CD4-positive, alpha-beta memory T cell (primary cell): ENCODE measurements around the gene GAP43. TPM values are rescaled to one million over a fixed set of nuclear protein-coding genes. Genes with fewer than 3 reads are reported as not detected.
A peak's percentile ranks its signal among the peaks of the same experiment; 100 is the strongest.

Source experiments
- CTCF ChIA-PET: fragments of 350-600 bp; sonication (Branson Sonifier 250); formaldehyde crosslinking; loops from one replicate; lab custom pipeline; 2021; ENCODE audit warnings: inconsistent platforms; ENCODE audit not compliant: partially characterized antibody; lab: Charles Lee
- POLR2A ChIA-PET: fragments of 350-600 bp; sonication (Branson Sonifier 250); formaldehyde crosslinking; loops from one replicate; lab custom pipeline; 2021; ENCODE audit not compliant: partially characterized antibody; lab: Charles Lee
- DNase-seq, 5 donors: peaks; one replicate each; pipeline versions ENCODE4 v3.0.0 to v3.0.0-alpha.2; 2020 to 2022; ENCODE audit warnings: mixed read lengths in 1 of 5
- H3K27ac ChIP-seq: one replicate; pipeline ENCODE4 v1.7.0; 2013; ENCODE audit warnings: low read depth, low read length
- H3K27me3 ChIP-seq: 2 replicates; pipeline ENCODE4 v1.7.0; 2013; ENCODE audit warnings: mild to moderate bottlenecking, low read length, moderate library complexity; ENCODE audit not compliant: insufficient read depth
- H3K36me3 ChIP-seq: 2 replicates; pipeline ENCODE4 v1.7.0; 2013; ENCODE audit warnings: mild to moderate bottlenecking, low read length, moderate library complexity; ENCODE audit not compliant: insufficient read depth
- H3K4me1 ChIP-seq: 2 replicates; pipeline ENCODE4 v1.7.0; 2013; ENCODE audit warnings: mild to moderate bottlenecking, low read length, moderate library complexity; ENCODE audit not compliant: insufficient read depth
- H3K4me3 ChIP-seq, 2 donors: one replicate each; pipeline ENCODE4 v1.7.0; 2013; ENCODE audit warnings: low read length in 2 of 2, mild to moderate bottlenecking in 1 of 2
- H3K9me3 ChIP-seq, 2 donors: one replicate each; pipeline ENCODE4 v1.7.0; 2013; ENCODE audit warnings: low read length in 2 of 2, control low read depth in 1 of 2; ENCODE audit not compliant: control insufficient read depth in 1 of 2
- H3K27ac Mint-ChIP-seq, 7 donors: one replicate each; pipeline ENCODE4 v1.8.0; 2020 to 2021; ENCODE audit warnings: mixed read lengths in 7 of 7, mild to moderate bottlenecking in 6 of 7, inconsistent platforms in 3 of 7, moderate library complexity in 3 of 7
- H3K27me3 Mint-ChIP-seq, 2 donors: one replicate each; pipeline ENCODE4 v1.8.0; 2020 to 2021; ENCODE audit warnings: mixed read lengths in 2 of 2
- H3K36me3 Mint-ChIP-seq, 2 donors: one replicate each; pipeline ENCODE4 v1.8.0; 2020 to 2021; ENCODE audit warnings: mixed read lengths in 2 of 2, inconsistent platforms in 1 of 2, mild to moderate bottlenecking in 1 of 2
- H3K4me1 Mint-ChIP-seq, 4 donors: one replicate each; pipeline ENCODE4 v1.8.0; 2020 to 2021; ENCODE audit warnings: mixed read lengths in 4 of 4, mild to moderate bottlenecking in 1 of 4
- H3K4me3 Mint-ChIP-seq, 8 donors: one replicate each; pipeline ENCODE4 v1.8.0; 2020 to 2021; ENCODE audit warnings: mixed read lengths in 8 of 8, mild to moderate bottlenecking in 7 of 8, moderate library complexity in 6 of 8, inconsistent platforms in 3 of 8
- H3K9me3 Mint-ChIP-seq, 8 donors: one replicate each; pipeline ENCODE4 v1.8.0; 2020 to 2021; ENCODE audit warnings: mixed read lengths in 8 of 8, mild to moderate bottlenecking in 5 of 8, inconsistent platforms in 3 of 8, moderate library complexity in 1 of 8
- intact Hi-C: fragments of 100-400 bp; cut with micrococcal nuclease; formaldehyde crosslinking; loops from one replicate; pipeline ENCODE4 v1.15.1; 2023
- polyA plus RNA-seq, 2 donors: library from polyadenylated mRNA; unstranded; fragments of 300-500 nt; fragmentation: Illumina TruSeq; gene quantifications; one replicate each; pipeline ENCODE4 v1.2.3, GENCODE V29; 2021
- total RNA-seq, 2 experiments: library from RNA; stranded (reverse); gene quantifications; one replicate each; pipeline ENCODE4 v1.2.3, GENCODE V29; 2021

Gene GAP43
- total RNA-seq: not detected
- not detected for polyA plus RNA-seq

DNA sequence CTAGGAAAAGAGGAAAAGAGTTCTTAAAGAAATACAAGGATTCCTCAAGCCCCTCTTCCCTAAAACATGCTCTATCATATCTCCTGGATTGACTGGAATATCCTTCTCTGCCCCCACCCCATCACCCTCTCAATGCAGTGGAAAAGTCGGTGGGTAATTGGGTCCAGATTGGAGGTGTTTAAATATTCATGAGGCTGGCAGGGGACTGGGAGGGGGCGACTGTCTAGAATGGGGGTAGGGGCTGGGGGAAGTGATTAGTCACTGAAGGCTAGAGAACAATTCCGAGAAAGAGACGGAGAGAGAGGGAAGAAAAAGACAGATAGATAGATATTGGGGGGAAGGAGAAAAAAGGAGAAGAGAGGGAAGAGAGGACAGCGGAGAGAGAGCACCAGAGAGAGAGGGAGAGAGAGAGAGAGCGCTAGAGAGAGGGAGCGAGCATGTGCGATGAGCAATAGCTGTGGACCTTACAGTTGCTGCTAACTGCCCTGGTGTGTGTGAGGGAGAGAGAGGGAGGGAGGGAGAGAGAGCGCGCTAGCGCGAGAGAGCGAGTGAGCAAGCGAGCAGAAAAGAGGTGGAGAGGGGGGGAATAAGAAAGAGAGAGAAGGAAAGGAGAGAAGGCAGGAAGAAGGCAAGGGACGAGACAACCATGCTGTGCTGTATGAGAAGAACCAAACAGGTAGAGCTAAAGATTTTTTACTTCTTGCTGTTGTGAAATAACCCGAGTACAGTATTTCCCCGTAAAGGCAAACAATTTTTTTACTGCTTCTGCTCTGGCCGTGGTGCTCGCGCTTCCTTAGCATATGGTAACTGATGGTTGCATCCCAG, at the start of gene GAP43:
Gene GAP43, plus strand, starts transcription at position 467 of the 825 bp plus-strand sequence. Its CDS starts 180 bp downstream, at position 647.
- Mint-ChIP-seq H3K4me1 (peaks cover 0 to 13% (median 9%) of the 10 kb centered on the region in 4 donors), H3K27me3 (peaks cover 18 to 26% of the 10 kb centered on the region in 2 donors), H3K4me3 (peak within 1 kb of the TSS in 7 of 8 donors; percentile 1 to 62 (median 33)), H3K27ac (no peak within 1 kb of the TSS), H3K36me3 (no peaks in the 10 kb centered on the region), H3K9me3 (peaks cover 0 to 1% (median 0%) of the 10 kb centered on the region in 8 donors)
- ChIA-PET POLR2A (no interaction called here), CTCF (no interaction called here)
- Histone ChIP-seq H3K9me3 (no peaks in the 10 kb centered on the region), H3K4me1 (peaks cover 14% of the 10 kb centered on the region), H3K27ac (no peak within 1 kb of the TSS), H3K4me3 (no peak within 1 kb of the TSS), H3K36me3 (no peaks in the 10 kb centered on the region), H3K27me3 (peaks cover 7% of the 10 kb centered on the region)
- DNase-seq: peak in 2 of 5 donors; percentile 1 to 4
- intact Hi-C loops: no loop called here

DNA sequence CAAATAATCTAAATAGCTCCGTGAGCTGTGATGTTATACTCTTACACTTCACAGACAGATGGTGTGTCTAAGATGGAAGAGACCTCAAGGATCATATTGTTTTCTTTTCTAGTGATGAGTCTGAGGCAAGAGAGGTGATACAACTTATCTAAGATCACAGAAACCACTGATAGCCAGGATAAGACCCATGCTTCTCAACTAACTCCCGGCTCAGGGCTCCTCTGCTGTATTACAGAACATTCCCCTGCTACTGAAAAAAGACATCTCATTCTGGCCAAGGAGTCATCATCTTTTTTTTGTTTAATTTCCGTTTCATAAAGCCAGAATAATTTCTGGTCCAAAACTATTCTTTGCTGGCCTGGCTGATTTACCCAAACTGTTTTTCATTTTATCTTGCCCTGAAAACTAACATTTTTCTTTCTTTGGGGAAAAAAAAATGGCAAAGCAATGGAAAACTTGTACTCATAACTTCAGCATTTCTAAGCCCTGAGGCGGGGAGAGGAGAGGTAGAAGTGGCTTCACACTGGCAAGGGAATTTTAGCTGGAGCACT, 46.9 kb upstream of the GAP43 start:
- no peak overlapping the region for H3K4me3 ChIP-seq
- ChIA-PET POLR2A (no interaction called here), CTCF (no interaction called here)
- no peak overlapping the region for H3K4me3 Mint-ChIP-seq
- H3K4me1 ChIP-seq: no peaks in the 10 kb centered on the region
- intact Hi-C loops: no loop called here
- no peaks in the 10 kb centered on the region for H3K4me1 Mint-ChIP-seq
- no peak overlapping the region for H3K27ac ChIP-seq
- no peak overlapping the region for H3K27ac Mint-ChIP-seq
- no peaks in the 10 kb centered on the region for H3K27me3 ChIP-seq
- no peaks in the 10 kb centered on the region for H3K9me3 ChIP-seq
- no peak for DNase-seq
- no peaks in the 10 kb centered on the region for H3K9me3 Mint-ChIP-seq
- H3K36me3 ChIP-seq: no peaks in the 10 kb centered on the region
- peaks cover 16 to 19% of the 10 kb centered on the region in 2 donors for H3K27me3 Mint-ChIP-seq
- no peaks in the 10 kb centered on the region for H3K36me3 Mint-ChIP-seq

DNA sequence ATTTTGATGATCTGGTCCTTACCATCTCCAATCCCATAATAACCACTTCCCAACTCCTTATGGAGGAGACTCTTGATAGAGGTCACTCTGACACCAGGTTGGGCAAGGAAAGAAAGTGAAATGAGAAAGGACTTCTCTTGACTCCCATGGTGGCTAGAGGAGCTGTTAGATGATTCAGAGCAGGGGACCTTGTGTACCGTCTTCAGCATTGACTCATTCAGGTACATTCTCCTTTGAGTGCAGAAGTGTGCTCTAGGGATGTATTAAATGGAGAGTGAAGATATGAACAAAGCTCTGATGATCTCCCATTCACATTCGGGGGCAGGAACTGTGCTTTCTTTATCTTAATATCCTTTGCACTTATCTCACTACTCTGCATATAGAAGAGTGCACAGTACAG, 46.3 kb upstream of the GAP43 start:
- intact Hi-C loops: no loop called here
- ChIA-PET CTCF (no interaction called here), POLR2A (no interaction called here)
- Mint-ChIP-seq H3K27me3 (peaks cover 18 to 23% of the 10 kb centered on the region in 2 donors), H3K9me3 (no peaks in the 10 kb centered on the region), H3K4me3 (no peak overlapping the region), H3K27ac (no peak overlapping the region), H3K36me3 (no peaks in the 10 kb centered on the region), H3K4me1 (no peaks in the 10 kb centered on the region)
- Histone ChIP-seq H3K36me3 (no peaks in the 10 kb centered on the region), H3K27ac (no peak overlapping the region), H3K27me3 (no peaks in the 10 kb centered on the region), H3K4me1 (no peaks in the 10 kb centered on the region), H3K4me3 (no peak overlapping the region), H3K9me3 (no peaks in the 10 kb centered on the region)
- DNase-seq: no peak

DNA sequence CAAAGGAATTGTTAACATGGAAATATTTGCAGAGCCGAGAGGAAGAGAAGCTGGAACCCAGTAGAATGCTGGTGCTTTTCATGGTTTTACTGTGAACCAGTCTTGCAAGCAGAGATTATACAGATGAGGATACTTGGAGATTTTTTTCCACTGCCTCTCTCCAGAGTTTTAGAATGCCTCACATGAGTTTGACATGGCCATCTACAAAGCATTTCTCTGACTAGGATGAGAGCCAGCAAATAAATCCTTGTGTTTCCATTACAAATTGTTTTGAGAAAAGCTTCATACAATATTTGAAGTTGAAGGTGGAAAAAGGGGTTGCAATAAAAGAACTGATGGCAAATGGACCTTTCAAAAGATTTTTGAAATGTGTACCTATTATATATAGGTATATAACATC, 45.0 kb upstream of the GAP43 start:
- Mint-ChIP-seq H3K9me3 (no peaks in the 10 kb centered on the region), H3K36me3 (no peaks in the 10 kb centered on the region), H3K4me1 (no peaks in the 10 kb centered on the region), H3K27me3 (peaks cover 18 to 23% of the 10 kb centered on the region in 2 donors), H3K27ac (no peak overlapping the region), H3K4me3 (no peak overlapping the region)
- no peaks in the 10 kb centered on the region for H3K27me3 ChIP-seq
- ChIA-PET CTCF (no interaction called here), POLR2A (no interaction called here)
- H3K9me3 ChIP-seq: no peaks in the 10 kb centered on the region
- no peak overlapping the region for H3K4me3 ChIP-seq
- H3K36me3 ChIP-seq: no peaks in the 10 kb centered on the region
- DNase-seq: no peak
- no peak overlapping the region for H3K27ac ChIP-seq
- intact Hi-C loops: no loop called here
- H3K4me1 ChIP-seq: no peaks in the 10 kb centered on the region

DNA sequence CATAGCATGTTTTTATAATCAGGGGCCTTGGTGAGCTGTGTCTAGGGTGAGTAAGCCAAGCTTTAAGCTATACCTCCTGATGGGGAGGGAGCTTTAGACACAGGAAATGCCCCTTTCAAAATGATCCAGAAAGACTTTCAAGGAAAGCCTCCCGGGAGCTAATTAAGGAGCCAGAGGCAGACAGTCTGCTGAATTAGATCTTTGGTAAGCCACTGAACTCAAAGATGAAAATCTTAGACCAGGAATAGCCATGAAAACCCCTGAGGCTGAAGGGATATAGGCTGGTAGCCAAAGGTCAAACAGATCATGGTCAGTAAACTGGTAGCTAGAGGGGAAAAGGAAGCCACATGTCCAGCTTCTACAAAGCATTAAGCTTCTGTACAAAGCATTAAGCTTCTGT, 42.7 kb upstream of the GAP43 start:
- Mint-ChIP-seq H3K4me3 (no peak overlapping the region), H3K4me1 (no peaks in the 10 kb centered on the region), H3K27me3 (peaks cover 13 to 17% of the 10 kb centered on the region in 2 donors)

GRCh38 chr3:115581362-115582135, 41.8 kb upstream of the GAP43 start:
- Mint-ChIP-seq H3K27ac (no peak overlapping the region), H3K9me3 (no peaks in the 10 kb centered on the region), H3K36me3 (no peaks in the 10 kb centered on the region)

More for the DNA sequence above, 42.7 kb upstream of the GAP43 start:
- no peaks in the 10 kb centered on the region for H3K36me3 Mint-ChIP-seq
- ChIA-PET POLR2A (no interaction called here), CTCF (no interaction called here)
- intact Hi-C loops: no loop called here
- DNase-seq: no peak
- no peaks in the 10 kb centered on the region for H3K36me3 ChIP-seq
- no peak overlapping the region for H3K27ac ChIP-seq
- H3K27me3 ChIP-seq: no peaks in the 10 kb centered on the region
- H3K4me1 ChIP-seq: no peaks in the 10 kb centered on the region
- H3K9me3 ChIP-seq: no peaks in the 10 kb centered on the region
- H3K4me3 ChIP-seq: no peak overlapping the region
- H3K9me3 Mint-ChIP-seq: no peaks in the 10 kb centered on the region
- H3K27ac Mint-ChIP-seq: no peak overlapping the region

More at GRCh38 chr3:115581362-115582135, 41.8 kb upstream of the GAP43 start:
- intact Hi-C loops: no loop called here
- Mint-ChIP-seq H3K4me3 (no peak overlapping the region), H3K4me1 (no peaks in the 10 kb centered on the region), H3K27me3 (peaks cover 10 to 15% of the 10 kb centered on the region in 2 donors)
- Histone ChIP-seq H3K4me1 (no peaks in the 10 kb centered on the region), H3K4me3 (no peak overlapping the region), H3K27me3 (no peaks in the 10 kb centered on the region), H3K27ac (no peak overlapping the region), H3K36me3 (no peaks in the 10 kb centered on the region), H3K9me3 (no peaks in the 10 kb centered on the region)
- CTCF ChIA-PET: interaction anchor here (1.4 kb wide), 1 partner anchor 11 kb away, joined by 3 read pairs; no protein-coding TSS in a partner anchor
- POLR2A ChIA-PET: no interaction called here
- no peak for DNase-seq
